GM12874 (cell line): Measurements from ENCODE around the gene BANF2.

Experiments
- CTCF ChIP-seq: IDR thresholded peaks from 2 replicates; pipeline ENCODE4 v1.5.1; 2011; ENCODE audit warnings: low read depth, mild to moderate bottlenecking, control low read depth, low read length, moderate library complexity; ENCODE audit not compliant: insufficient read depth

BANF2 gene

GRCh38 chr20:17712708-17713107 lies 12.9 kb downstream of the BANF2 start:
- TF ChIP-seq CTCF = no peak

DNA sequence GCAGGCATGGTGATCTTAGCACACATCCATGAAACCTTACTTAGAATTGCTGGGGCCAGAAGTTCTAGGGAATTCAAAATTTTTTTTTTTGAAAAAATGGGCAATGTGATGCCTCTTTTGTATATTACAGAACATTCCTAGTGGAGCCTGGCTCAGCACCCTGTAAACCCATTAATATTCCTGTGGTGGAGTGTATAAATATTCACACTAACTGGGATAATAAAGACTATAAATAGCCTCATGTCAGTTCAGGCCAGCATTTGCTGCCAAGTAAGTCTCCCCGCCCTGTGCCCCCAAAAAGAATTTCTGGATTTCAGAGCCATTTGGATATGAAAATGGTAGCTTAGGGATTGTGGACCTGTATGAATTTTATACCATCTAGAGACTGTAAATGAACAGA lies 14.8 kb downstream of the BANF2 start:
- TF ChIP-seq CTCF = no peak

DNA sequence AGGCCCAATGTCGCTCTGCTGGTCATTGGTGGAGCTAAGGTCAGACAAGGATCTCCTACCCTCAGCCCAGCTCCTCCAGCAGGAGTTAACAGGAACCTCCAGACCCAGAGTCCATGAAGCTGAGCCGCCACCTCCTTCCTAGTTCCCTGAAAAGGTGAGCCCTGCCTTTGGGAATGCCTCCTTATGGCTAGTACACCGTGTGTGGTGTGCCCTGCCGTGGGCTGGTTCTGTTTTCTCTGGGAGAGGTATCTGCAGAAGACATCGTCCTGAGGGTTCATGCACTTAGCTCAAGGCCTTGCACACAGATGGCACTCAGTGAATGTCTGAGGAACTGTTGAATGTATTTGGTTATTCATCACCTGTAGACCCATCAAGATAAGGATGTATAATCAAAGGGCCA lies 15.3 kb downstream of the BANF2 start:
- no peak for TF ChIP-seq CTCF

DNA sequence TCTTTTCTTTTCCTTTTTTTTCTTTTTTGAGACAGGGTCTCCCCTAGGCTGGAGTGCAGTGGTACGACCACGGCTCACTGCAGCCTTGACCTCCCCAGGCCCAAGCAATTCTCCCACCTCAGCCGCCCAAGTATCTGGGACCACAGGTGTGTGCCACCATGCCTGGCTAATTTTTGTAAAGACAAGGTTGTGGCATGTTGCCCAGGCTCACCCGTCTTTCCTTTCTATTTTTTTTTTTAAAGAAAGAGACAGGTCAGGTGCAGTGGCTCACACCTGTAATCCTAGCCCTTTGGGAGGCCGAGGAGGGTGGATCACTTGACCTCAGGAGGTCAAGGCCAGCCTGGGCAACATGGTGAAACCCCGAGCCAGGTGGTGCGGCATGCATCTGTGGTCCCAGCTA lies 16.6 kb downstream of the BANF2 start:
- no peak for TF ChIP-seq CTCF

GRCh38 chr20:17720755-17721154 lies 21.0 kb downstream of the BANF2 start:
- no peak for TF ChIP-seq CTCF

DNA sequence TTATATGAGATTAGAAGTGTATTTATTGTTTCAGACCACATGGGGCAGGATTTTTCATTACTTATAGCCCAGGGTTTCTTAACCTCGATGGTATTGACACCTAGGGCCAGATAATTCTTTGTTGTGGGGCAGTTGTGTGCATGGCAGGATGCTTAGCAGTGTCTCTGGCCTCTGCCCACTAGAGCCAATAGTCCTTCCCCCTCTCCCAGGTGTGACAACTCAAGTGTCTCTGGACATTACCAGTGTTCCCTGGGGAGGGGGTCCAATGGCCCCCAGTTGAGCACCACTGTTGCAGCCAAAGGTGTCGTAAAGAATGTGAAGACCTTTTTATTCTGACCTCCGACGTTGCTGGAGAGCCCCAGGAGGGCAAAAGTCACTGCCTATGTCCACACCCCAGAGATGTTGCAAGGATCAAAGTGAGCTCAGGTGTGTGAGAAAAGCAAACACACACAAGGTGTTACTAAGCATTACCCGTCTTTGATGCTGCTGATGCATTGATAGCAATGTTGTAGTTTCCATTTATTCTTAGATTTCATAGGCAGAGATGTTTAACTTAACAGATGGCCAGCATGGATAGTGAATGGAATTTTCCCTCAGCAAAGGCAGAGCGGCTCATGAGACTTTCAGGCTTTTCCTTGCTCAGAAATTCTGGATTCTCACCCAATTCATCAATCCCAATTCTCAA lies 22.2 kb downstream of the BANF2 start:
- no peak for TF ChIP-seq CTCF

DNA sequence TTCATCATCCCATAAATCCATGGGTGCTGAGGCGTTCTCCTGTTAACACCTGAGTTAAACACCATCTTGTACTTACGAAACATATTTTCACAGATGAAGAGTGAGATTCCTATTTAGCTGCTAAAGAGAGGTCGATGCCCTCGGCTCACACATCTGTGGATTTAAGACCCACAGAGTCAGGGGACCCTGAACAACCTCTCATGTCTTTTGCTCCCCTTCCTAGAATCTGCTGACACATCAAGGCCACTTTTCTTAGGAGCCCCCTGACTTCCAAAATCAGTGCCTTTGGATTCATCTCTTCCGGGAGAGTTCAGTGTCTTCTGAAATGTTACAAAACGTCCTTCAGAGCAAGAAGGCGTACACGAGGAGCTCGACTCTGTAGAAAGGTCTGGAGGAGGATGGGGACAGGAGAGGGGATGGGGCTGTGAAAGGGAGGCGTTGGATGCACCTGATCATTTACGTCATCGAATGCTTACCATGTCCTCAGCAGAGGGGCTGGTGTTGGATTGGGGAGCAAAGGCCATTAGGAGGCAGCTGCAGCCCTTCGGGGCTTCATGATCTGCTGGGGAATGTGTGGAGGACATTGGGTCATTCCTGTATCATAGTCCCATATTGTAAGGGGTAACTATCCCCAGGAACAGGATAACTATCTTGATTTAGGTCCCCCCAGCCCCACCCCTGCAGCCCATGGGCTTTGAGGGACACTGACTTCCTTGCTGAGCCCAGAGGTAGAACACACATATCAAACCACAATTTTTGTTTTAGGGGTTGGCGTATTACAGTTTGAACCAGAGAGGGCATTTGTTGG lies 22.9 kb downstream of the BANF2 start:
- no peak for TF ChIP-seq CTCF
